PFSK-1 (cell line): ENCODE data around the gene FAXC.

Experiments used
- FOXP2 ChIP-seq: optimal IDR thresholded peaks from 2 replicates; pipeline ENCODE3; 2011; ENCODE audit warnings: borderline replicate concordance, control low read depth, inconsistent platforms; ENCODE audit not compliant: insufficient read depth; ENCODE audit errors: extremely low read length, extremely low read depth
- POLR2AphosphoS5 ChIP-seq: IDR thresholded peaks from 2 replicates; pipeline ENCODE4 v1.6.1; 2012; ENCODE audit warnings: low read depth, mild to moderate bottlenecking, control low read depth, low read length, moderate library complexity
- SIN3A ChIP-seq: IDR thresholded peaks from 2 replicates; pipeline ENCODE4 v1.6.1; 2012; ENCODE audit warnings: mild to moderate bottlenecking, low read length, moderate library complexity, borderline replicate concordance; ENCODE audit not compliant: insufficient read depth
- TAF1 ChIP-seq: IDR thresholded peaks from 2 replicates; pipeline ENCODE4 v1.6.1; 2012; ENCODE audit warnings: low read length, control low read depth, borderline replicate concordance; ENCODE audit not compliant: insufficient read depth
- TF ChIP-seq, protein P1 (sequence below), 2 experiments: IDR thresholded peaks; 2 replicates each; pipeline versions ENCODE4 v1.6.1 to v1.8.0; 2011 to 2012; ENCODE audit warnings: low read depth in 2 of 2, low read length in 2 of 2, control low read depth in 1 of 2, inconsistent platforms in 1 of 2, mild to moderate bottlenecking in 1 of 2, moderate library complexity in 1 of 2; ENCODE audit not compliant: insufficient read depth in 1 of 2

DNA sequence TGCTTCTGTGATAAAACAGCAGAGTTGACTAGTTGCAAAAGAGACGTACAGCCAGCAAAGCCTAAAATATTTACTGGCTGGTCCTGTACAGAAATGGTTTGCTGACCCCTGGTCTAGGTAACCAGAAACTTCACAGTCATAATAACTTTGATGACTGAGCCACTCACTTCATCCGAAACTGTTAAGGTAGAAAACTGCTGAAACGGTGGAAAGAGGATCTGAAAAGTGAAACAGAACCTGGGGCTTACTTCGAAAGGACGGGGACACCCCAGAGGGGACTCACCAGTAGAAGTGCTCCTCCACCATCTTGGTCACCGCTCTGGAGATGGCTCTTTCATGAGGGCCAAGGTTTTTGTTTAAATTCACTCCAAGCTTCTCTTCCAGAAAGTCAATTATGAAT, 16.4 kb downstream of the FAXC start:
- TF ChIP-seq POLR2AphosphoS5 = no peak
- TF ChIP-seq, protein P1, sequence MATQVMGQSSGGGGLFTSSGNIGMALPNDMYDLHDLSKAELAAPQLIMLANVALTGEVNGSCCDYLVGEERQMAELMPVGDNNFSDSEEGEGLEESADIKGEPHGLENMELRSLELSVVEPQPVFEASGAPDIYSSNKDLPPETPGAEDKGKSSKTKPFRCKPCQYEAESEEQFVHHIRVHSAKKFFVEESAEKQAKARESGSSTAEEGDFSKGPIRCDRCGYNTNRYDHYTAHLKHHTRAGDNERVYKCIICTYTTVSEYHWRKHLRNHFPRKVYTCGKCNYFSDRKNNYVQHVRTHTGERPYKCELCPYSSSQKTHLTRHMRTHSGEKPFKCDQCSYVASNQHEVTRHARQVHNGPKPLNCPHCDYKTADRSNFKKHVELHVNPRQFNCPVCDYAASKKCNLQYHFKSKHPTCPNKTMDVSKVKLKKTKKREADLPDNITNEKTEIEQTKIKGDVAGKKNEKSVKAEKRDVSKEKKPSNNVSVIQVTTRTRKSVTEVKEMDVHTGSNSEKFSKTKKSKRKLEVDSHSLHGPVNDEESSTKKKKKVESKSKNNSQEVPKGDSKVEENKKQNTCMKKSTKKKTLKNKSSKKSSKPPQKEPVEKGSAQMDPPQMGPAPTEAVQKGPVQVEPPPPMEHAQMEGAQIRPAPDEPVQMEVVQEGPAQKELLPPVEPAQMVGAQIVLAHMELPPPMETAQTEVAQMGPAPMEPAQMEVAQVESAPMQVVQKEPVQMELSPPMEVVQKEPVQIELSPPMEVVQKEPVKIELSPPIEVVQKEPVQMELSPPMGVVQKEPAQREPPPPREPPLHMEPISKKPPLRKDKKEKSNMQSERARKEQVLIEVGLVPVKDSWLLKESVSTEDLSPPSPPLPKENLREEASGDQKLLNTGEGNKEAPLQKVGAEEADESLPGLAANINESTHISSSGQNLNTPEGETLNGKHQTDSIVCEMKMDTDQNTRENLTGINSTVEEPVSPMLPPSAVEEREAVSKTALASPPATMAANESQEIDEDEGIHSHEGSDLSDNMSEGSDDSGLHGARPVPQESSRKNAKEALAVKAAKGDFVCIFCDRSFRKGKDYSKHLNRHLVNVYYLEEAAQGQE (IDR thresholded peaks at IDR 0.05; ENCODE audit: insufficient read depth in 1 of 2, low read depth in 2 of 2, low read length in 2 of 2) = no peak
- no peak for TF ChIP-seq FOXP2
- TF ChIP-seq TAF1 = no peak
- no peak for TF ChIP-seq SIN3A
